GM08714 (cell line): ENCODE data around the gene ALPK1.
"Not testable (repeated sequence)": the region's sequence is repeated elsewhere in the genome, so short reads cannot be mapped to it uniquely, and the experiment has no call there.

Experiments
- H3K4me3 ChIP-seq: fragments of 200-500 bp; sonication (Bioruptor generic); 2 replicates; pipeline ENCODE4 v1.5.1; 2014; ENCODE audit warnings: mild to moderate bottlenecking, low read length, inconsistent platforms
- ZNF274 ChIP-seq: IDR thresholded peaks from 2 replicates; pipeline ENCODE4 v1.6.1; 2012; ENCODE audit warnings: mild to moderate bottlenecking, low read depth, low read length

ALPK1 gene

DNA sequence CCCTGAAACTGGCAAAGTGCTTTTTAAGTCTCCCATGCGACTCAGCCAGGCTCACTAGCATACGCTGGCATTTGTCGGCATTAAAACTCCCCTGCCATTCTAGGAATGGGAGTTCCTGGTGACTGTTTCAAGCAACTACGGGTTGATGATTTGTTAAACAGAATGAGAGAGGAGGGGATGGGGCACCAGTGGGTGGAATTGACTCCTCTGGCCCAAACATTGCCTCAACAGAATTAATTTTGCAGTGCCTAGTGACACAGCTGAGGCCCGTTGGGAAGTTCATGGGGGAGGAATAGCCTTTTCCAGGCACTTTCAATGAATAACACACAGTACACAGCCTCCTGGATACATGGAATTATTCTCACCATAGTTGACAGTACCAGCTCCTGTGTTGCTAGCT, 188.8 kb downstream of the ALPK1 start:
- TF ChIP-seq ZNF274 = no peak
- no peak overlapping the region for H3K4me3 ChIP-seq

DNA sequence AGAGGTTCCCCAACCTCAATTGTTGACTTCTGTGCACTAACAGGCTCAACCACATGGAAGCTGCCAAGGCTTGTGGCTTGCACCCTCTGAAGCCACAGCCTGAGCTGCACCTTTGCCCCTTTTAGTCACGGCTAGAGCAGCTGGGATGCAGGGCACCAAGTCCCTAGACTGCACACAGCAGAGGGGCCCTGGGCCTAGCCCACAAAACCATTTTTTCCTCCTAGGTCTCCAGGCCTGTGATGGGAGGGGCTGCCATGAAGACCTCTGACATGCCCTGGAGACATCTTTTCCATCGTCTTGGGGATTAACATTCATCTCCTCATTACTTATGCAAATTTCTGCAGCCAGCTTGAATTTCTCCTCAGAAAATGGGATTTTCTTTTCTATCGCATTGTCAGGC, 193.6 kb downstream of the ALPK1 start:
- not testable (repeated sequence) for H3K4me3 ChIP-seq
